Caco-2 (cell line): ENCODE data around the gene TMCO6. TPM values are rescaled to one million over a fixed set of nuclear protein-coding genes. Genes with fewer than 3 reads are reported as not detected.
"Not testable (repeated sequence)": the region's sequence is repeated elsewhere in the genome, so short reads cannot be mapped to it uniquely, and the experiment has no call there.

Experiments
- BruUV-seq: library from RNA; stranded (reverse); fragments of 400-500 nt; replicated peaks from 2 replicates; lab custom pipeline; 2021; lab: Mats Ljungman, UMichigan
- CTCF ChIA-PET: fragments of 300-600 bp; sonication (Branson Sonifier 250); formaldehyde crosslinking; loops from one replicate; lab custom pipeline; 2022; ENCODE audit warnings: antibody characterized with exemption; lab: Charles Lee
- POLR2A ChIA-PET: fragments of 300-600 bp; sonication (Branson Sonifier 250); formaldehyde crosslinking; loops from one replicate; lab custom pipeline; 2022; ENCODE audit warnings: antibody characterized with exemption; lab: Charles Lee
- DNase-seq, 2 experiments: peaks; one replicate each; pipeline versions ENCODE4 v3.0.0 to v3.0.0-alpha.2; 2020 to 2022
- H3K27me3 ChIP-seq: replicated peaks from 2 replicates; pipeline ENCODE4 v1.6.0; 2011; ENCODE audit warnings: low read length; ENCODE audit not compliant: control insufficient read depth, insufficient read depth
- H3K36me3 ChIP-seq: 2 replicates; pipeline ENCODE4 v1.5.1; 2011; ENCODE audit warnings: low read length; ENCODE audit not compliant: control insufficient read depth, insufficient read depth
- H3K4me1 ChIP-seq: fragments of 250-450 bp; sonication (Bioruptor Pico); 2 replicates; pipeline ENCODE4 v1.5.1; 2020; ENCODE audit warnings: mild to moderate bottlenecking
- H3K4me3 ChIP-seq: 2 replicates; pipeline ENCODE4 v1.5.1; 2011; ENCODE audit warnings: low read depth, mild to moderate bottlenecking, control low read depth, low read length
- H3K9me3 ChIP-seq: fragments of 250-450 bp; sonication (Bioruptor Pico); 2 replicates; pipeline ENCODE4 v1.5.1; 2020; ENCODE audit warnings: mild to moderate bottlenecking, moderate library complexity
- H3K27ac Mint-ChIP-seq: one replicate; pipeline ENCODE4 v1.8.0; 2022; ENCODE audit warnings: mixed read lengths; ENCODE audit not compliant: unreplicated experiment
- H3K27me3 Mint-ChIP-seq: one replicate; pipeline ENCODE4 v1.8.0; 2022; ENCODE audit warnings: mixed read lengths; ENCODE audit not compliant: insufficient read depth, unreplicated experiment
- H3K36me3 Mint-ChIP-seq: one replicate; pipeline ENCODE4 v1.8.0; 2022; ENCODE audit warnings: mild to moderate bottlenecking, mixed read lengths; ENCODE audit not compliant: insufficient read depth, unreplicated experiment
- H3K4me1 Mint-ChIP-seq: one replicate; pipeline ENCODE4 v1.8.0; 2022; ENCODE audit warnings: low read depth, mixed read lengths; ENCODE audit not compliant: unreplicated experiment
- H3K4me3 Mint-ChIP-seq: one replicate; pipeline ENCODE4 v1.8.0; 2022; ENCODE audit warnings: mild to moderate bottlenecking, moderate library complexity, mixed read lengths; ENCODE audit not compliant: unreplicated experiment
- H3K9me3 Mint-ChIP-seq: one replicate; pipeline ENCODE4 v1.8.0; 2022; ENCODE audit warnings: mixed read lengths; ENCODE audit not compliant: unreplicated experiment
- intact Hi-C: fragments of 100-400 bp; cut with micrococcal nuclease; formaldehyde crosslinking; loops from one replicate; pipeline ENCODE4 v1.10.0; 2022; ENCODE audit not compliant: unreplicated experiment
- total RNA-seq: library from RNA; stranded (reverse); gene quantifications from 2 replicates; pipeline ENCODE4 v1.2.3, GENCODE V29; 2022
- TF ChIP-seq, protein P1 (sequence below), 2 experiments: fragments of 200-600 bp in 1 of 2; IDR thresholded peaks; 1 replicate in 1 of 2; 2 replicates in 1 of 2; pipeline versions ENCODE4 v1.5.1 to v1.8.0; 2011 to 2022; ENCODE audit warnings: antibody characterized with exemption in 1 of 2, control low read depth in 1 of 2, inconsistent platforms in 1 of 2, low read depth in 1 of 2, low read length in 1 of 2, mild to moderate bottlenecking in 1 of 2, moderate library complexity in 1 of 2; ENCODE audit not compliant: insufficient read depth in 1 of 2, severe bottlenecking in 1 of 2, unreplicated experiment in 1 of 2

The TMCO6 gene
- total RNA-seq, 1 experiment from 2014 or later, result 37.8 TPM

DNA sequence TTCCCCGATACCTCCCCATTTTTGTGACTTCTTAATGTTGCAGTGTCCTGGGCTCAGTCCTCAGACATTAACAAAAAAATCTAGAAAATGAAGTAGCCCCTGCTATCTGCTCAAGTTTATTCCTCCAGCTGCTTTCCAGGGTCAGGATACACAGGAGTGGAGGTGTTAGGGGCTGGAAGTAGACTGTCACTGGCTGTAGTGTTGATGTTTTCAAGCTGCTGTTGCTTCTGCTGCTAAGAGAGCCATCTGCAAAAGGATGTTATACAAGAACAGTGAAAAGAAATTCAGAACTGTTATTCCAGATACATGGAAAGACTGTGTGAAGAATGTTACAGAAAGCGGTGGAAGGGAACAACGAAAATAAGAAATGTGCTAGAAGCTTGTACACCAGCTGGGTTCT, 16.9 kb upstream of the TMCO6 start:
- Histone ChIP-seq H3K4me1 (no peaks in the 10 kb centered on the region), H3K9me3 (peaks cover 6% of the 10 kb centered on the region; the same call in 1 of the 2 replicates), H3K27me3 (no peaks in the 10 kb centered on the region), H3K4me3 (no peak overlapping the region), H3K36me3 (no peaks in the 10 kb centered on the region)
- TF ChIP-seq, protein P1, sequence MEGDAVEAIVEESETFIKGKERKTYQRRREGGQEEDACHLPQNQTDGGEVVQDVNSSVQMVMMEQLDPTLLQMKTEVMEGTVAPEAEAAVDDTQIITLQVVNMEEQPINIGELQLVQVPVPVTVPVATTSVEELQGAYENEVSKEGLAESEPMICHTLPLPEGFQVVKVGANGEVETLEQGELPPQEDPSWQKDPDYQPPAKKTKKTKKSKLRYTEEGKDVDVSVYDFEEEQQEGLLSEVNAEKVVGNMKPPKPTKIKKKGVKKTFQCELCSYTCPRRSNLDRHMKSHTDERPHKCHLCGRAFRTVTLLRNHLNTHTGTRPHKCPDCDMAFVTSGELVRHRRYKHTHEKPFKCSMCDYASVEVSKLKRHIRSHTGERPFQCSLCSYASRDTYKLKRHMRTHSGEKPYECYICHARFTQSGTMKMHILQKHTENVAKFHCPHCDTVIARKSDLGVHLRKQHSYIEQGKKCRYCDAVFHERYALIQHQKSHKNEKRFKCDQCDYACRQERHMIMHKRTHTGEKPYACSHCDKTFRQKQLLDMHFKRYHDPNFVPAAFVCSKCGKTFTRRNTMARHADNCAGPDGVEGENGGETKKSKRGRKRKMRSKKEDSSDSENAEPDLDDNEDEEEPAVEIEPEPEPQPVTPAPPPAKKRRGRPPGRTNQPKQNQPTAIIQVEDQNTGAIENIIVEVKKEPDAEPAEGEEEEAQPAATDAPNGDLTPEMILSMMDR (IDR thresholded peaks at IDR 0.05; ENCODE audit: insufficient read depth in 1 of 2, low read depth in 1 of 2, low read length in 1 of 2, severe bottlenecking in 1 of 2, unreplicated experiment in 1 of 2), result no peak
- H3K4me3 Mint-ChIP-seq, result no peak overlapping the region
- H3K27me3 Mint-ChIP-seq, result no peaks in the 10 kb centered on the region
- intact Hi-C loops, result no loop called here
- CTCF ChIA-PET, result no interaction called here
- no peak overlapping the region for H3K27ac Mint-ChIP-seq
- POLR2A ChIA-PET, result no interaction called here
- no peak for DNase-seq
- peaks cover 6% of the 10 kb centered on the region for H3K36me3 Mint-ChIP-seq
- BruUV-seq, result no TSS peak
- H3K9me3 Mint-ChIP-seq, result peaks cover 16% of the 10 kb centered on the region
- no peaks in the 10 kb centered on the region for H3K4me1 Mint-ChIP-seq

- DNase-seq, H3K4me3 Mint-ChIP-seq, H3K4me3 ChIP-seq, H3K27ac Mint-ChIP-seq, H3K27me3 Mint-ChIP-seq, H3K36me3 ChIP-seq, H3K36me3 Mint-ChIP-seq, H3K4me1 ChIP-seq, BruUV-seq, POLR2A ChIA-PET, intact Hi-C loops, CTCF ChIA-PET, H3K4me1 Mint-ChIP-seq, H3K27me3 ChIP-seq: not testable (repeated sequence)
- peaks cover 10% of the 10 kb centered on the region for H3K9me3 ChIP-seq
- peaks cover 16% of the 10 kb centered on the region for H3K9me3 Mint-ChIP-seq
Observed at GRCh38 chr5:140623061-140623460, 16.2 kb upstream of the TMCO6 start.

- H3K4me3 ChIP-seq, H3K27ac Mint-ChIP-seq, H3K4me3 Mint-ChIP-seq, H3K36me3 Mint-ChIP-seq, BruUV-seq, H3K4me1 ChIP-seq, CTCF ChIA-PET, DNase-seq, H3K4me1 Mint-ChIP-seq, H3K27me3 ChIP-seq, intact Hi-C loops, H3K36me3 ChIP-seq, POLR2A ChIA-PET, H3K27me3 Mint-ChIP-seq: not testable (repeated sequence)
- peaks cover 24% of the 10 kb centered on the region for H3K9me3 ChIP-seq
- H3K9me3 Mint-ChIP-seq, result peaks cover 16% of the 10 kb centered on the region
Observed at GRCh38 chr5:140624886-140625285, 14.4 kb upstream of the TMCO6 start.

DNA sequence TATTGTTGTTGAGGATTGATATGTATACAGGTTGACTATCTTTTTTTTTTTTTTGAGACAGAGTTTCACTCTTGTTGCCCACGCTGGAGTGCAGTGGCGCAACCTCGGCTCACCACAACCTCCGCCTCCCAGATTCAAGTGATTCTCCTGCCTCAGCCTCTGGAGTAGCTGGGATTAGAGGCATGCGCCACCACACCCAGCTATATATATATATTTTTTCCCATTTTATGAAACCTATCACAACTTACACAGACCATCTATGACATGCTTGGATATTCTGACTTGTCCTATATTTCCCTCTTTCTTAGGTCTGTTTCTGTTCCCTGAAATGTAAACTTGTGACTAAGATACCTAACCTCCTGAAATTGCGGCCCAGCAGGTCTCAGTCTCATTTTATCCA, 11.3 kb upstream of the TMCO6 start:
- POLR2A ChIA-PET, result no interaction called here
- CTCF ChIA-PET, result no interaction called here
- TF ChIP-seq, protein P1 (IDR thresholded peaks at IDR 0.05; ENCODE audit: insufficient read depth in 1 of 2, low read depth in 1 of 2, low read length in 1 of 2, severe bottlenecking in 1 of 2, unreplicated experiment in 1 of 2), result no peak
- no peaks in the 10 kb centered on the region for H3K36me3 ChIP-seq
- Mint-ChIP-seq H3K4me3 (no peak overlapping the region), H3K36me3 (peaks cover 16% of the 10 kb centered on the region), H3K4me1 (no peaks in the 10 kb centered on the region), H3K27me3 (no peaks in the 10 kb centered on the region), H3K27ac (no peak overlapping the region), H3K9me3 (peaks cover 16% of the 10 kb centered on the region)
- peaks cover 24% of the 10 kb centered on the region for H3K9me3 ChIP-seq
- H3K4me1 ChIP-seq, result no peaks in the 10 kb centered on the region
- H3K4me3 ChIP-seq, result no peak overlapping the region
- DNase-seq, result no peak
- no peaks in the 10 kb centered on the region for H3K27me3 ChIP-seq
- intact Hi-C loops, result no loop called here
- no TSS peak for BruUV-seq
